CD4-positive, alpha-beta T cell treated with Interleukin-2 at 100 ng/mL for 4 hours (primary cell): ENCODE measurements around the gene PCNX4.

Experiments used
- DNase-seq: peaks from one replicate; pipeline ENCODE4 v3.0.0-alpha.2; 2020; ENCODE audit warnings: low spot score

Gene PCNX4

GRCh38 chr14:60206249-60206670 lies 114.5 kb downstream of the PCNX4 start:
- no peak for DNase-seq

- no peak for DNase-seq
Measured at GRCh38 chr14:60206837-60207533, 115.3 kb downstream of the PCNX4 start.

- no peak for DNase-seq
Measured at GRCh38 chr14:60210703-60211102, 119.0 kb downstream of the PCNX4 start.

GRCh38 chr14:60211153-60211552 lies 119.4 kb downstream of the PCNX4 start:
- DNase-seq: no peak

- DNase-seq: no peak
Measured at GRCh38 chr14:60212503-60213371, 121.0 kb downstream of the PCNX4 start.

- DNase-seq: no peak
Measured at GRCh38 chr14:60214003-60214402, 122.3 kb downstream of the PCNX4 start.

GRCh38 chr14:60214415-60215126 lies 122.8 kb downstream of the PCNX4 start:
- no peak for DNase-seq

GRCh38 chr14:60215127-60215444 lies 123.4 kb downstream of the PCNX4 start:
- no peak for DNase-seq

- no peak for DNase-seq
Measured at GRCh38 chr14:60215520-60216420, 124.0 kb downstream of the PCNX4 start.

- no peak for DNase-seq
Measured at GRCh38 chr14:60217713-60218112, 126.0 kb downstream of the PCNX4 start.
